GM10266 (cell line): Measurements from ENCODE around the gene MPZL2.

Source experiments
- DNase-seq: peaks from one replicate; pipeline ENCODE4 v3.0.0; 2012; ENCODE audit errors: extremely low spot score
- TF ChIP-seq, protein P1 (sequence below): IDR thresholded peaks from 2 replicates; pipeline ENCODE4 v1.5.1; 2012; ENCODE audit warnings: mild to moderate bottlenecking, low read depth; ENCODE audit not compliant: control insufficient read depth, insufficient read depth; ENCODE audit errors: missing control alignments

The MPZL2 gene

DNA sequence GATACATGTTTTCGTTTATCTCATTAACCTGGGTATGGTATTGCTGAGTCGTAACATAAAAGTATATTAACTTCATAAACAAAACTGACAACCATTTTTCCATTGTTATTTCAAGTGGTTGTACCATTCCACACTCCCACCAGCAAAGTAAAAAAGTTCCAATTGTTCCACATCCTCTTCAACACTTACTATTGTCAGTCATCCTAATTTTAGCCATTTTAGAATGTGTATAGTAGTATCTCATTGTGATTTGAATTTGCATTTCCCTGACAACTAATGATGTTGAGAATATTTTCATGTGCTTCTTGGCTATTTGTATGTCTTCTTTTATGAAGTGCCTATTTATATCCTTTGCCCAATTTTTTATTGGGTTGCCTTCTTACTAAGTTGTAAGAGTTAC lies 30.0 kb upstream of the MPZL2 start:
- no peak for DNase-seq
- TF ChIP-seq, protein P1, sequence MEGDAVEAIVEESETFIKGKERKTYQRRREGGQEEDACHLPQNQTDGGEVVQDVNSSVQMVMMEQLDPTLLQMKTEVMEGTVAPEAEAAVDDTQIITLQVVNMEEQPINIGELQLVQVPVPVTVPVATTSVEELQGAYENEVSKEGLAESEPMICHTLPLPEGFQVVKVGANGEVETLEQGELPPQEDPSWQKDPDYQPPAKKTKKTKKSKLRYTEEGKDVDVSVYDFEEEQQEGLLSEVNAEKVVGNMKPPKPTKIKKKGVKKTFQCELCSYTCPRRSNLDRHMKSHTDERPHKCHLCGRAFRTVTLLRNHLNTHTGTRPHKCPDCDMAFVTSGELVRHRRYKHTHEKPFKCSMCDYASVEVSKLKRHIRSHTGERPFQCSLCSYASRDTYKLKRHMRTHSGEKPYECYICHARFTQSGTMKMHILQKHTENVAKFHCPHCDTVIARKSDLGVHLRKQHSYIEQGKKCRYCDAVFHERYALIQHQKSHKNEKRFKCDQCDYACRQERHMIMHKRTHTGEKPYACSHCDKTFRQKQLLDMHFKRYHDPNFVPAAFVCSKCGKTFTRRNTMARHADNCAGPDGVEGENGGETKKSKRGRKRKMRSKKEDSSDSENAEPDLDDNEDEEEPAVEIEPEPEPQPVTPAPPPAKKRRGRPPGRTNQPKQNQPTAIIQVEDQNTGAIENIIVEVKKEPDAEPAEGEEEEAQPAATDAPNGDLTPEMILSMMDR: no peak

DNA sequence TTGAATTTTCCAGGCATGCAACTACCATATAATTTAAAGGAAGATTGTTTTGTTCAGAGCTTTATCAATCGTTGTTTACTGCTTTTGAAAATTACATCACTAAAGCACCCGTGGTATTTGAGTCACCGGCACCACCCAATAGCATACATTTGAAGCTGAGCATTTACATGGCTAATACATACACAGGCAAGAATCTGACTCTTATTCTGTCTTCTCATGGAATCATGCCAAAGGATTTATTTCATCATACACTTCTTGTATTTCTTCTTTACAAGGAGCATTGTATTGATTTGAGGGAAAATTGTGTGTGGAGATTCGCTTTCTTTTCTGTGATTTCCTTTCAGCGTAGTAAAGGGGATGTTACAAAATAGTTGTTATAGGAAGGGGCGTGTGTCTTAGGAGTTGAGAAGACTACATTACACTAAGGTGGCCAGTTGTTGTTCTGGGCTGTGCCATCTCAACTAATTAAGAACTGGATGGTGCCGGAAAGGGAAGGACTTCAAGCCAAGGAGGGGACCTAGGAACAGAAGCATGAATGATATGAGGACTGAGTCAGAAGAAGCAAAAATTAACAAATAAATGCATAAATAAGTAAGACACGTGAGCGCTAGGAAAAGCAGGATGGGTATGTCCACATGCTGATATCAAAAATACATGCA lies 27.5 kb upstream of the MPZL2 start:
- TF ChIP-seq, protein P1: no peak
- DNase-seq: no peak

DNA sequence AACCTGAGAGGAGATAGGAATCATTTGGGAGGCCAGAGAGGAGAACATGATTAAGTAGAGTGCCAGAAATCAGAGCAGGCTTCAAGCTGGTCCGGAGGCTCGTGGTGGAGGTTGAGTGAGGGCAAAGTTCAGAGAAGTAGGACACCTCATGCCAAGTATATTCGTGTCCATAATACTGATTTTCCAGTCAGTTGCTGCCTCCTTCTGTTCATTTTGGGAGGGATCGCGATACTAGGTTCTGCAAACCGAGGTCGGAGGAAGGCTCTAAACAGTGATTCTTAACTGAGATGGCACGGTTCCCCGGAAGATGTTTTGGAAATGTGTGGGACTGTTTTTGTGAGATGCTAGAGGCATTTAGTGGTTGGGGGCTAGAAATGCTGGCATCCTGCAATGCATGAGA lies 26.8 kb upstream of the MPZL2 start:
- peak; percentile 31 for DNase-seq

DNA sequence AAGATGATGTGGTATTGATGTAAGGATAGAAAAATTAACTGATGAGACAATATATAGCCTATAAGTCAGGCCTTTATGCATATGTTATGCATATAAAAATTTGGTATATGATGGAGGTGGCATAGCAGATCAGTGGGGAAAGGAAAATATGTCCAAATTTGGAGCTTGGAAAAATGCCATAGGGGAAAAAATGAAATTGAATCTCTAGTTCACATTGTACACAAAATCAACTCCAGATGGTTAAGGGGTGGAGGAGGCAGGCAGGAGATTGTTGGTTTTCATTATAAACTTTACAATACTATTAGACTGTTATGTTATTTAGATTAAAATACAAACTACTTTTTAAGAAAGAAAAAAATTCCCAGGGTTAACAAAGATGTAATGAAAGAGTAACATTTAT lies 25.3 kb upstream of the MPZL2 start:
- no peak for DNase-seq
- TF ChIP-seq, protein P1: no peak

More for the DNA sequence above, 26.8 kb upstream of the MPZL2 start:
- TF ChIP-seq, protein P1: peak; percentile 67

DNA sequence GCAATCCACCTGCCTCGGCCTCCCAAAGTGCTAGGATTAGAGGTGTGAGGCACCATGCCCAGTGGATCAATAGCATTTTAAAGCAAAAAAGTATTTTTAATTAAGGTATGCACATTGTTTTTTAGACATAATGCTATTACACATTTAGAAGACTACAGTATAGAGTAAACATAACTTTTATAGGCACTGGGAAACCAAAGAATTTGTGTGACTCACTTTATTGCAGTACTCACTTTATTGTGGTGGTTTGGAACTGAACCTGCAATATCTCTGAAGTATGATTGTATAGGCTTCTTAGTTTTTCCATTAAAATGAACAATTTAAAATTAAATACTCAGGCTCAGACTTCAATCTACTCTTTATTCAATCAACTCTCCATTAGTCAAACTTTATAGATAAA lies 22.9 kb upstream of the MPZL2 start:
- no peak for DNase-seq
- TF ChIP-seq, protein P1: no peak

DNA sequence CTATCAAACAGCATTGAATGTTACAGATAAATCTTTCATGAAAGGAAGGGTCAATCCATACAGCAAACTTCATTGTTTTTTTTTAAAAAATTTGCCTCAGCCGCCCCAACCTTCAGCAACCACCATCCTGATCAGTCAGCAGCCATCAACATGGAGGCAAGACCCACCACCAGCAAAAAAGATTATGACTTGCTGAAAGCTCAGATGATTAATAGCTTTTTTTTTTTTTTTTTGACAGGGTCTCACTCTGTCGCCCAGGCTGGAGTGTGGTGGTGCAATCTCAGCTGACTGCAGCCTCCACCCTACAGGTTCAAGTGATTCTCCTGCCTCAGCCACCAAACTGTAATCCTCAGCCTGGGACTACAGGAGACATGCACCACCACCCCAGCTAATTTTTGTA lies 22.4 kb upstream of the MPZL2 start:
- DNase-seq: no peak
- TF ChIP-seq, protein P1: no peak

DNA sequence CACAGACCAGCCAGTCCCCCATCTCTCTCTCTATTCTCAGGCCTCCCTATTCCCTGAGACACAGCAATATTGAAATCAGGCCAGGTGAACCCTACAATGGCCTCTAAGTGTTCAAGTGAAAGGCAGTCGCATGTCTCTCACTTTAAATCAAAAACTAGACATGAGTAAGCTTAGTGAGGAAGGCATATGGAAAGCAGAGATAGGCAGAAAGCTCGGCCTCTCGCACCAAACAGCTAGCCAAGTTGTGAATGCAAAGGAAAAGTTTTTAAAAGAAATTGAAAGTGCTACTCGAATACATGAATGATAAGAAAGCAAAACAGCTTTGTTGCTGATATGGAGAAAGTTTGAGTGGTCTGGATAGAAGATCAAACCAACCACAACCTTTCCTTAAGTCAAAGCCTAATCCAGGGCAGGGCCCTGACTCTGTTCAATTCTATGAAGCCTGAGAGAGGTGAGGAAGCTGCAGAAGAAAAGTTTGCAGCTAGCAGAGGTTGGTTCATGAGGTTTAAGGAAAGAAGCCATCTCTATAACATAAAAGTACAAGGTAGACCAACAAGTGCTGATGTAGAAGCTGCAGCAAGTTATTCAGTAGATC lies 19.8 kb upstream of the MPZL2 start:
- DNase-seq: no peak
- TF ChIP-seq, protein P1: no peak
